Right lobe of liver (tissue), 6 donors: ENCODE results near the gene HTD2. TPM values are rescaled to one million over a fixed set of nuclear protein-coding genes. Genes with fewer than 3 reads are reported as not detected.
"Not testable (repeated sequence)": the region's sequence is repeated elsewhere in the genome, so short reads cannot be mapped to it uniquely, and the experiment has no call there.

Source experiments
- ATAC-seq, 4 donors: fragments of 200-7000 bp; cut with Tn5 transposase; one replicate each; pipeline ENCODE4 v1.9.1; 2020; ENCODE audit warnings: mild to moderate bottlenecking in 4 of 4, moderate library complexity in 4 of 4
- DNase-seq, 3 donors: peaks; one replicate each; pipeline ENCODE4 v3.0.0-alpha.2; 2020
- H3K27ac ChIP-seq, 3 donors: fragments of 200-600 bp; one replicate each; pipeline ENCODE4 v1.8.0; 2022
- H3K27me3 ChIP-seq, 2 donors: fragments of 200-600 bp; one replicate each; pipeline ENCODE4 v1.8.0; 2022
- H3K36me3 ChIP-seq, 4 donors: fragments of 200-600 bp; sonication (generic) in 1 of 4; one replicate each; pipeline versions ENCODE4 v1.5.1 to v1.8.0; 2017 to 2022; ENCODE audit warnings: control low read depth in 1 of 4
- H3K4me1 ChIP-seq, 4 donors: fragments of 200-600 bp; sonication (generic) in 1 of 4; one replicate each; pipeline versions ENCODE4 v1.5.1 to v1.8.0; 2017 to 2022; ENCODE audit warnings: control low read depth in 1 of 4
- H3K4me3 ChIP-seq, 3 donors: fragments of 200-600 bp; one replicate each; pipeline ENCODE4 v1.8.0; 2022
- H3K9me3 ChIP-seq, 4 donors: fragments of 200-600 bp; sonication (generic) in 1 of 4; one replicate each; pipeline versions ENCODE4 v1.5.1 to v1.8.0; 2017 to 2022; ENCODE audit warnings: control low read depth in 1 of 4
- POLR2A ChIP-seq: fragments of 450-650 bp; IDR thresholded peaks from one replicate; pipeline ENCODE4 v1.6.1; 2017; ENCODE audit warnings: antibody characterized with exemption, mild to moderate bottlenecking
- WGBS: methylation state at CpG from one replicate; pipeline ENCODE4 v1.1.6; 2018; ENCODE audit warnings: low coverage, low lambda C conversion rate; ENCODE audit not compliant: insufficient coverage; ENCODE audit errors: missing lambda C conversion rate; 5-methylcytosine and 5-hydroxymethylcytosine counted together
- intact Hi-C, 2 donors: fragments of 100-400 bp; cut with DNase I; formaldehyde crosslinking; loops; one replicate each; pipeline versions ENCODE4 v1.11.2 to v1.14.1; 2022
- total RNA-seq, 6 experiments: library from RNA; depleted of rRNA in 2 of 6; stranded (reverse); fragments of >200 nt in 2 of 6; fragmentation: NEBNext Ultra II Directional in 3 of 6; extraction: Animal tissue kit (Norgen Biotek cat#: 25700) in 3 of 6; gene quantifications; one replicate each; pipeline versions ENCODE4 v1.1.0 to v1.2.4, GENCODE V29; 2016 to 2023
- TF ChIP-seq, protein P1 (sequence below), 4 donors: fragments of 200-600 bp in 3 of 4; fragments of 450-650 bp in 1 of 4; IDR thresholded peaks; one replicate each; pipeline versions ENCODE4 v1.5.1 to v1.8.0; 2016 to 2022; ENCODE audit warnings: antibody characterized with exemption in 4 of 4, mild to moderate bottlenecking in 2 of 4
- donor health status: DM: no; HTN: yes; CAD: no.
- donor health status: DM: no; HTN: no; CAD: no.
- donor health status: DM: no; HTN: no; CAD: no.
- donor health status: DM: no; HTN: yes; CAD: no.
- donor health status: DM: no; HTN: yes; CAD: no.

HTD2 gene
- total RNA-seq, 6 experiments from 2014 or later = 6.1 to 9.9 (median 8.5) TPM

- H3K27ac ChIP-seq = peak overlapping the region; percentile 32 to 47 (median 44)
- 17% methylated on average over 1 of the region's 1 CpG for WGBS
These were observed 29.3 kb downstream of the HTD2 start for GRCh38 chr3:58335652-58335947.

DNA sequence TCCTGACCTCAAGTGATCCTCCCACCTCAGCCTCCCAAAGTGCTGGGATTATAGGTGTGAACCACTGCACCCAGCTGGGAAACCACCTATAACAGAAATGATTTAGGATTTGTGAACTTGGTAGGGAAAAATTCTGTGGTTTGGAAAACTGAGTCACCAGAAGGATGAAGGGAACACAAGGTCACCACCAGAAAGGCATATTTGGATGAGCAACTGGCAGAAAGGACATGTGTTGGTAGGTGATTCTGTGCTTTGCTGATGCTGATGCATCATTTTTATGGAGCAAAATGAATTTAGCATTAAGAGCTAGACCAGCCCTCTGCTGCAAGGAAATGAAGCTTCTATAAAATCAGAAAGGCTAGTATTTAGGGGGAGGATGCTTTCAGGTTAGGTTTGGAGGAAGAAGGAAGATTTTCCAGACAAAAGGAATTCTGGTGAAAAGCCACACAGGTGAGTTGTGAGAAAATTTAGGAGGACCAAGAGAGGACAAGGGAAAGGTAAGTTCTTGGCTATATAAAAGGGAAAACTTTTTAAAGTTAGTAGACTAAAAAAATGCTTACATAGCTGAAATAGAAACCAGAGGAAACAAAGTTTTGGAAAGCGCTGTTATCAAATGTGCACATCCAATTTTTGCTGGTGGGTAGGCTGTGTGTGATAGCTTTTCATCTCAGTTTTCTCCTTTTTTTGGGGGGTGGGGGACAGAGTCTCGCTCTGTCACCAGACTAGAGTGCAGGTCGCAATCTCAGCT is 30.0 kb downstream of the HTD2 start:
- H3K9me3 ChIP-seq = no peaks in the 10 kb centered on the region
- ATAC-seq (no peak), DNase-seq (no peak)
- no peak for TF ChIP-seq POLR2A
- TF ChIP-seq, protein P1, sequence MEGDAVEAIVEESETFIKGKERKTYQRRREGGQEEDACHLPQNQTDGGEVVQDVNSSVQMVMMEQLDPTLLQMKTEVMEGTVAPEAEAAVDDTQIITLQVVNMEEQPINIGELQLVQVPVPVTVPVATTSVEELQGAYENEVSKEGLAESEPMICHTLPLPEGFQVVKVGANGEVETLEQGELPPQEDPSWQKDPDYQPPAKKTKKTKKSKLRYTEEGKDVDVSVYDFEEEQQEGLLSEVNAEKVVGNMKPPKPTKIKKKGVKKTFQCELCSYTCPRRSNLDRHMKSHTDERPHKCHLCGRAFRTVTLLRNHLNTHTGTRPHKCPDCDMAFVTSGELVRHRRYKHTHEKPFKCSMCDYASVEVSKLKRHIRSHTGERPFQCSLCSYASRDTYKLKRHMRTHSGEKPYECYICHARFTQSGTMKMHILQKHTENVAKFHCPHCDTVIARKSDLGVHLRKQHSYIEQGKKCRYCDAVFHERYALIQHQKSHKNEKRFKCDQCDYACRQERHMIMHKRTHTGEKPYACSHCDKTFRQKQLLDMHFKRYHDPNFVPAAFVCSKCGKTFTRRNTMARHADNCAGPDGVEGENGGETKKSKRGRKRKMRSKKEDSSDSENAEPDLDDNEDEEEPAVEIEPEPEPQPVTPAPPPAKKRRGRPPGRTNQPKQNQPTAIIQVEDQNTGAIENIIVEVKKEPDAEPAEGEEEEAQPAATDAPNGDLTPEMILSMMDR (IDR thresholded peaks at IDR 0.05) = no peak
- no peak overlapping the region for H3K4me3 ChIP-seq
- no peak overlapping the region for H3K27ac ChIP-seq
- intact Hi-C loops = no loop called here
- WGBS = 89% methylated on average over 1 of the region's 3 CpGs
- no peaks in the 10 kb centered on the region for H3K27me3 ChIP-seq
- H3K4me1 ChIP-seq = peaks cover 0 to 21% (median 8%) of the 10 kb centered on the region in 4 donors
- H3K36me3 ChIP-seq = no peaks in the 10 kb centered on the region

More at GRCh38 chr3:58335652-58335947, 29.3 kb downstream of the HTD2 start:
- H3K27me3 ChIP-seq = no peaks in the 10 kb centered on the region
- no peak overlapping the region for H3K4me3 ChIP-seq
- intact Hi-C loops = no loop called here
- no peak for DNase-seq
- H3K4me1 ChIP-seq = peaks cover 0 to 21% (median 8%) of the 10 kb centered on the region in 4 donors
- ATAC-seq = no peak
- no peaks in the 10 kb centered on the region for H3K9me3 ChIP-seq
- no peak for TF ChIP-seq POLR2A
- TF ChIP-seq, protein P1 (IDR thresholded peaks at IDR 0.05) = no peak
- no peaks in the 10 kb centered on the region for H3K36me3 ChIP-seq

DNA sequence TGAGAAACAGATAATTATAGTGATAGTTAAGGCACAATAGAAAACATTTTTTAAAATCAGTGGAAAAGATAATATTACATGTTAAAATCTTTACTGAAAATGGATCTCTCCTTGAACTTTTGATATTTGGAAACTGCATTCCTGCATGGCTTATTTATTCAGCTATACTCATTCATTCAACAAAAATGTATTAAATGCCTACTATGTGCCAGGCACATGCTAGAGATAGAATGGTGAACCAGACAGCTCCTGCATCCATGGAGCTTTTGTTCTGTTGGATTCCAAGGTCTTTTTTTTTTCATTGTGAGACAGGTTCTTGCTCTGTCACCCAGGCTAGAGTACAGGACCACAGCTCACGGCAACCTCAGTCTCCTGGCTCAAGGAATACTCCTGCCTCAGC is 30.9 kb downstream of the HTD2 start:
- intact Hi-C loops = no loop called here
- peaks cover 0 to 24% (median 8%) of the 10 kb centered on the region in 4 donors for H3K4me1 ChIP-seq

DNA sequence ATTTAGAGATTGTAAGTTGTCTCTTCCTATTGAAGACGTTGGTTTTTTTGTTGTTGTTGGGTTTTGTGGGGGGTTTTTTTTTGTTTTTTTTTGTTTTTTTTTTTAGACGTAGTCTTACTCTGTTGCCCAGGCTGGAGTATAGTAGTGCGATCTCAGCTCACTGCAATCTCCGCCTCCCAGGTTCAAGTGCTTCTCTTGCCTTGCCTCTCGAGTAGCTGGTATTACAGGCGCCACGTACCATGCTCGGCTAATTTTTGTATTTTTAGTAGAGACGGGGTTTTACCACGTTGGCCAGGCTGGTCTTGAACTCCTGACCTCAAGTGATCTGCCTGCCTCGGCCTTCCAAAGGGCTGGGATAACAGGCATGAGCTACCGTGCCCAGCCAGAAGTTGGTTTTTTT is 32.8 kb downstream of the HTD2 start:
- H3K9me3 ChIP-seq, H3K27me3 ChIP-seq, ATAC-seq, H3K36me3 ChIP-seq, intact Hi-C loops, H3K27ac ChIP-seq, DNase-seq, H3K4me3 ChIP-seq: not testable (repeated sequence)
- 93% methylated on average over 12 of the region's 12 CpGs for WGBS
- H3K4me1 ChIP-seq = peaks cover 0 to 31% (median 6%) of the 10 kb centered on the region in 4 donors

More for the DNA sequence above, 30.9 kb downstream of the HTD2 start:
- H3K36me3 ChIP-seq = no peaks in the 10 kb centered on the region
- no peaks in the 10 kb centered on the region for H3K27me3 ChIP-seq
- WGBS = 75% methylated on average over 1 of the region's 1 CpG
- no peak overlapping the region for H3K4me3 ChIP-seq
- ATAC-seq (no peak), DNase-seq (no peak)
- H3K27ac ChIP-seq = no peak overlapping the region
- TF ChIP-seq, protein P1 (IDR thresholded peaks at IDR 0.05) = no peak
- no peak for TF ChIP-seq POLR2A
- H3K9me3 ChIP-seq = no peaks in the 10 kb centered on the region

GRCh38 chr3:58340594-58341244 is 34.4 kb downstream of the HTD2 start:
- no peak for DNase-seq
- Histone ChIP-seq H3K27ac (no peak overlapping the region), H3K9me3 (no peaks in the 10 kb centered on the region), H3K27me3 (no peaks in the 10 kb centered on the region), H3K4me3 (no peak overlapping the region), H3K4me1 (peaks cover 0 to 18% (median under 1%) of the 10 kb centered on the region in 4 donors), H3K36me3 (no peaks in the 10 kb centered on the region)
- TF ChIP-seq, protein P1 (IDR thresholded peaks at IDR 0.05) = no peak
- no peak for TF ChIP-seq POLR2A
- intact Hi-C loops = no loop called here
- WGBS = 77% methylated on average over 2 of the region's 3 CpGs
- ATAC-seq = no peak
